SHP77 treated with DMSO at 0.1 percent for 48 hours (cell line): ENCODE measurements around the gene ACTA1.
A peak's percentile ranks its signal among the peaks of the same experiment; 100 is the strongest.
"Not testable (repeated sequence)": the region's sequence is repeated elsewhere in the genome, so short reads cannot be mapped to it uniquely, and the experiment has no call there.

ENCODE experiments used
- DNase-seq: peaks from one replicate; lab custom pipeline; 2025; lab: John Stamatoyannopoulos, UW

Gene ACTA1

GRCh38 chr1:229440851-229441537 lies 7.1 kb upstream of the ACTA1 start:
- no peak for DNase-seq

- no peak for DNase-seq
Observed at GRCh38 chr1:229438021-229438420, 4.1 kb upstream of the ACTA1 start.

GRCh38 chr1:229437443-229437842 lies 3.5 kb upstream of the ACTA1 start:
- DNase-seq: no peak

GRCh38 chr1:229436201-229436600 lies 2.3 kb upstream of the ACTA1 start:
- no peak for DNase-seq

GRCh38 chr1:229434641-229435051 lies 752 bp upstream of the ACTA1 start:
- DNase-seq: no peak

- DNase-seq: no peak
Observed at GRCh38 chr1:229433364-229434004, 410 bp downstream of the ACTA1 start.

- DNase-seq: no peak
Observed at GRCh38 chr1:229432905-229433304, 989 bp downstream of the ACTA1 start.

- no peak for DNase-seq
Observed at GRCh38 chr1:229432116-229432461, 1.8 kb downstream of the ACTA1 start.

GRCh38 chr1:229431284-229432115 lies 2.4 kb downstream of the ACTA1 start:
- no peak for DNase-seq

GRCh38 chr1:229430761-229431283 lies 3.1 kb downstream of the ACTA1 start:
- no peak for DNase-seq

- no peak for DNase-seq
Observed at GRCh38 chr1:229428256-229428655, 5.6 kb downstream of the ACTA1 start.

- no peak for DNase-seq
Observed at GRCh38 chr1:229427572-229427971, 6.3 kb downstream of the ACTA1 start.

- no peak for DNase-seq
Observed at GRCh38 chr1:229425564-229426159, 8.2 kb downstream of the ACTA1 start.

- peak; percentile 13 for DNase-seq
Observed at GRCh38 chr1:229420765-229421164, 13.1 kb downstream of the ACTA1 start.

GRCh38 chr1:229420224-229420623 lies 13.7 kb downstream of the ACTA1 start:
- no peak for DNase-seq

- DNase-seq: not testable (repeated sequence)
Observed at GRCh38 chr1:229418586-229418985, 15.3 kb downstream of the ACTA1 start.

GRCh38 chr1:229412810-229413209 lies 21.1 kb downstream of the ACTA1 start:
- not testable (repeated sequence) for DNase-seq

GRCh38 chr1:229412056-229412455 lies 21.8 kb downstream of the ACTA1 start:
- no peak for DNase-seq

- no peak for DNase-seq
Observed at GRCh38 chr1:229411434-229412055, 22.3 kb downstream of the ACTA1 start.

GRCh38 chr1:229410692-229411433 lies 23.0 kb downstream of the ACTA1 start:
- DNase-seq: peak; percentile 71

GRCh38 chr1:229410370-229410691 lies 23.6 kb downstream of the ACTA1 start:
- no peak for DNase-seq
